ENCODE data around the gene SDK1. TPM values are rescaled to one million over a fixed set of nuclear protein-coding genes. Genes with fewer than 3 reads are reported as not detected.

The SDK1 gene
- total and polyA plus RNA-seq, 7 experiments from 2014 or later = 0.07 to 2.5 (median 0.54) TPM

DNA sequence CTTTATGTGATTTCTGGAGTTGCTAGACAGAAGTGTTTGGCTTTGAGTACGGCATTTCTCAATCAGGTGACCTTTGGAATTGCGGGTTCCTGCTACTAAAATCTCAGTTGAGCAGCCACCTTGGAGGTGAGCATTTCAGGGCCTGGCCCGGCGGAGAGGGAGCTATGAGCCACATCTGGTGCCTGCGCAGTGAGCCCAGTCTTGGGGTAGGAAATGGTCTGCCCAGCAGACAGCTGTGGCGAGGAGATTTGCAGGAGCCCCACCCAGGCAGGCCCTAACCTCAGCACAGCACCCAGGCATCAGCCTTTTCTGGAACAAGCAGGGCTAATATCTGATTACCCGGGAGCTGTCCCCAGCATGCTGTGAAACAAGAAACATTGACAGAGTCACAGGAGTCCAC is 833.2 kb downstream of the SDK1 start:
- no peaks in the 10 kb centered on the region for H3K4me1 Mint-ChIP-seq
- no peaks in the 10 kb centered on the region for H3K36me3 ChIP-seq (ENCODE audit: control insufficient read depth in 2 of 3, insufficient read depth in 3 of 3, low read length in 3 of 3)
- CTCF ChIA-PET = no interaction called here
- POLR2A ChIA-PET = no interaction called here
- no peaks in the 10 kb centered on the region for H3K36me3 Mint-ChIP-seq
- no peaks in the 10 kb centered on the region for H3K27me3 Mint-ChIP-seq
- no peak for ATAC-seq
- H3K9me3 ChIP-seq (ENCODE audit: control insufficient read depth in 2 of 3, low read length in 3 of 3) = no peaks in the 10 kb centered on the region
- no peak for DNase-seq
- H3K4me3 Mint-ChIP-seq = no peak overlapping the region
- H3K27me3 ChIP-seq (ENCODE audit: control insufficient read depth in 2 of 2, insufficient read depth in 2 of 2, low read length in 2 of 2) = no peaks in the 10 kb centered on the region
- H3K27ac ChIP-seq (ENCODE audit: low read depth, low read length) = no peak overlapping the region
- H3K27ac Mint-ChIP-seq = no peak overlapping the region
- intact Hi-C loops (cut with micrococcal nuclease) = no loop called here
- no peak overlapping the region for H3K4me3 ChIP-seq (ENCODE audit: low read length)
- no peaks in the 10 kb centered on the region for H3K9me3 Mint-ChIP-seq
- H3K4me1 ChIP-seq (ENCODE audit: control insufficient read depth in 2 of 2, insufficient read depth in 2 of 2, low read length in 2 of 2) = no peaks in the 10 kb centered on the region

DNA sequence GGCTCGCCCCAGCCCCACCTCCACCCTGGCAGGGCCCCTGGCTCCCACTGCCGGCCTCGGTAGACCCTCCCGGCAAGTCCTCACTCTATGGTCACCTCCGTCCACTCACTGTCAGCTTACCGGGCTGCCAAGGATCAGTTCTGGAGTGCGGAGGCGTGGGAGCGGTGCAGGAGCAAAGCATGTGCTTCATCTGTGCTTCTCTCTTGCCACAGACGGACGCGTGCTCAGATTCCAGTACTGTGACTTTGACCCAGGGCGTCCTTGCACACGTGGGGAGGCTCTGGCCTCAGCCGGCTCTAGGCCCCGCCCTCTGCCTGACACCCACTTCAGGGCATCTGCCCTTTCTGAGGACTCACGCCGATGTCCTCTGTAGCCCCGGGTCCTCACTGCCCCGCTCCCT is 833.6 kb downstream of the SDK1 start:
- intact Hi-C loops (cut with micrococcal nuclease) = no loop called here
- no peaks in the 10 kb centered on the region for H3K36me3 ChIP-seq (ENCODE audit: control insufficient read depth in 2 of 3, insufficient read depth in 3 of 3, low read length in 3 of 3)
- no peaks in the 10 kb centered on the region for H3K36me3 Mint-ChIP-seq
- no peaks in the 10 kb centered on the region for H3K4me1 Mint-ChIP-seq
- ChIA-PET CTCF (no interaction called here), POLR2A (no interaction called here)
- H3K9me3 Mint-ChIP-seq = no peaks in the 10 kb centered on the region
- no peak for DNase-seq
- H3K4me3 Mint-ChIP-seq = no peak overlapping the region
- H3K4me3 ChIP-seq (ENCODE audit: low read length) = no peak overlapping the region
- H3K27ac ChIP-seq (ENCODE audit: low read depth, low read length) = no peak overlapping the region
- ATAC-seq = no peak
- H3K9me3 ChIP-seq (ENCODE audit: control insufficient read depth in 2 of 3, low read length in 3 of 3) = no peaks in the 10 kb centered on the region
- H3K27me3 Mint-ChIP-seq = no peaks in the 10 kb centered on the region
- no peaks in the 10 kb centered on the region for H3K4me1 ChIP-seq (ENCODE audit: control insufficient read depth in 2 of 2, insufficient read depth in 2 of 2, low read length in 2 of 2)
- H3K27ac Mint-ChIP-seq = no peak overlapping the region
- H3K27me3 ChIP-seq (ENCODE audit: control insufficient read depth in 2 of 2, insufficient read depth in 2 of 2, low read length in 2 of 2) = no peaks in the 10 kb centered on the region

DNA sequence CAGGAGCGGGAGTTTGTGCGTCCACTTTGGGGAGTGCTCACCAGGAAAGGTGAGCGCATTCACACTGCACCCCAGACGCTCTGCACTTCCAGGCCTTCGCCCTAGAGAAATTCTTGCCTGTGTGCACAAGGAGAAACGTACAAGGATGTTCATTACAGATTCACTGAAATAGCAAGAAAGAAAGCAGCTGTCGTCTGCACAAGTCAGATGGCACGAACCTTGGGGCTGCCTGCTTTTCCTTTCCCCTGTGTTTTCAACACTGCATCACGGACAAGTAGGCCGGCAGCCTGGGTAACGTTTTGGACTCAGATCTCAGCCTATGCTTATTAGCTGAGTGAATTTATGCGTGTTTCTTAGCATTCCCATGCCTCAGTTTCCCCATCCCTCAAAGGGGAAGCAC is 834.2 kb downstream of the SDK1 start:
- no peak for DNase-seq
- peaks cover 0 to 4% (median 0%) of the 10 kb centered on the region in 7 donors for H3K4me1 Mint-ChIP-seq
- no peaks in the 10 kb centered on the region for H3K9me3 ChIP-seq (ENCODE audit: control insufficient read depth in 2 of 3, low read length in 3 of 3)
- POLR2A ChIA-PET = no interaction called here
- intact Hi-C loops (cut with micrococcal nuclease) = no loop called here
- H3K27me3 Mint-ChIP-seq = no peaks in the 10 kb centered on the region
- H3K4me3 ChIP-seq (ENCODE audit: low read length) = no peak overlapping the region
- CTCF ChIA-PET = no interaction called here
- no peaks in the 10 kb centered on the region for H3K27me3 ChIP-seq (ENCODE audit: control insufficient read depth in 2 of 2, insufficient read depth in 2 of 2, low read length in 2 of 2)
- no peaks in the 10 kb centered on the region for H3K4me1 ChIP-seq (ENCODE audit: control insufficient read depth in 2 of 2, insufficient read depth in 2 of 2, low read length in 2 of 2)
- no peak for ATAC-seq
- no peaks in the 10 kb centered on the region for H3K9me3 Mint-ChIP-seq
- no peaks in the 10 kb centered on the region for H3K36me3 Mint-ChIP-seq
- no peaks in the 10 kb centered on the region for H3K36me3 ChIP-seq (ENCODE audit: control insufficient read depth in 2 of 3, insufficient read depth in 3 of 3, low read length in 3 of 3)
- H3K27ac ChIP-seq (ENCODE audit: low read depth, low read length) = no peak overlapping the region
- no peak overlapping the region for H3K4me3 Mint-ChIP-seq
- no peak overlapping the region for H3K27ac Mint-ChIP-seq

DNA sequence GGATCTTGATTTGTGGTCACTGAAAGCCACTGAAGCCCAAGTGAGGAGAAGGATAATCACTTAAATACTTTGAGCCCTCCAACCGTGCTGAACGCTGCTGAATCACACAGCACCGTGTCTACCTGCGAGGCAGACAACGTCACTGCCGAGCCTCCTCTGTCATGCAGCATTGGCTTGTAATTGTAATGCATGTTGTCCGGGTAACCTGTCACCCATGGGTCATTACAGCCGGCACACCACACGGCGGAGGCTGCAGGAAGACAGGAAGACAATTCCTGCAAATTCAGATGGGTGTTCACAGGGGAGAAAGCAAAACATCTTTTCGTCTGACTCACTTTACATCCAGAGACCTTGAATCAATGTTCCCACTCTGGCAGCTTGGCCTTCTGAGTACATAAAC is 835.0 kb downstream of the SDK1 start:
- intact Hi-C loops (cut with micrococcal nuclease) = no loop called here
- CTCF ChIA-PET = no interaction called here
- H3K9me3 ChIP-seq (ENCODE audit: control insufficient read depth in 2 of 3, low read length in 3 of 3) = no peaks in the 10 kb centered on the region
- H3K27ac Mint-ChIP-seq = no peak overlapping the region
- no peaks in the 10 kb centered on the region for H3K36me3 ChIP-seq (ENCODE audit: control insufficient read depth in 2 of 3, insufficient read depth in 3 of 3, low read length in 3 of 3)
- H3K9me3 Mint-ChIP-seq = no peaks in the 10 kb centered on the region
- H3K27me3 Mint-ChIP-seq = no peaks in the 10 kb centered on the region
- DNase-seq (no peak), ATAC-seq (no peak)
- no peak overlapping the region for H3K4me3 ChIP-seq (ENCODE audit: low read length)
- no peaks in the 10 kb centered on the region for H3K4me1 ChIP-seq (ENCODE audit: control insufficient read depth in 2 of 2, insufficient read depth in 2 of 2, low read length in 2 of 2)
- H3K27me3 ChIP-seq (ENCODE audit: control insufficient read depth in 2 of 2, insufficient read depth in 2 of 2, low read length in 2 of 2) = no peaks in the 10 kb centered on the region
- no peak overlapping the region for H3K4me3 Mint-ChIP-seq
- H3K27ac ChIP-seq (ENCODE audit: low read depth, low read length) = no peak overlapping the region
- H3K36me3 Mint-ChIP-seq = no peaks in the 10 kb centered on the region
- POLR2A ChIA-PET = no interaction called here
- H3K4me1 Mint-ChIP-seq = peaks cover 0 to 6% (median 0%) of the 10 kb centered on the region in 7 donors

DNA sequence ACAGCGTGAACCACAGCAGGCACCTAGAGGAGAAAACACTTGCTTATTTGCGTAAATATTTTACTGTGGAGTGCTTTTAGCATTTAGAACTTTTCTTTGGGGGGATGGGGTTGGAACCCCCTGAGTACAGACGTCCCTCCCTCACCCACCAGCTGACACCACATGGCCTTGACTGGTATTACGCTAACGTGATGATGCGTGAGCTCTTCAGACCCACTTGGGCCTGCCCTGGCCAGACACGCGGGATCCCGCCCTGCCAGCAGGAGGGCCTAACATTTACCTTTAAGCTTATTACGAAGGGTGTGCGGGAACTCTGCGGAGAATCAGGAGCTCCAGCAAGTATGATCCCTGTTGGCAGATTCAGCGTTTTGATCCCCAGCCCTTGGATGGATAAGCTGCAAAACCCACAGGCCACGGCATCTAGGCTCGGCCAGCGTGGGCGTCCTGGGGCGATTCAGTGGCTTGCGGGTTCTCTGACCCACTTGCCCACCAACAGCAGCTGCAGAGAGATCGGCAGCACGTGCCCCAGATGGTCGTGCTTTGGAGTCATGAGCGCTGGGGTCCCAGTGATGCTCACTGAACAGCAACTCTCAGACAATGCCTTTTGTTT is 835.6 kb downstream of the SDK1 start:
- Mint-ChIP-seq H3K4me3 (no peak overlapping the region), H3K36me3 (no peaks in the 10 kb centered on the region), H3K27me3 (no peaks in the 10 kb centered on the region), H3K4me1 (peaks cover 0 to 6% (median 0%) of the 10 kb centered on the region in 7 donors), H3K27ac (no peak overlapping the region), H3K9me3 (no peaks in the 10 kb centered on the region)
- no peaks in the 10 kb centered on the region for H3K27me3 ChIP-seq (ENCODE audit: control insufficient read depth in 2 of 2, insufficient read depth in 2 of 2, low read length in 2 of 2)
- intact Hi-C loops (cut with micrococcal nuclease) = no loop called here
- DNase-seq = no peak
- no peaks in the 10 kb centered on the region for H3K36me3 ChIP-seq (ENCODE audit: control insufficient read depth in 2 of 3, insufficient read depth in 3 of 3, low read length in 3 of 3)
- no peak overlapping the region for H3K4me3 ChIP-seq (ENCODE audit: low read length)
- H3K4me1 ChIP-seq (ENCODE audit: control insufficient read depth in 2 of 2, insufficient read depth in 2 of 2, low read length in 2 of 2) = no peaks in the 10 kb centered on the region
- no peaks in the 10 kb centered on the region for H3K9me3 ChIP-seq (ENCODE audit: control insufficient read depth in 2 of 3, low read length in 3 of 3)
- CTCF ChIA-PET = no interaction called here
- POLR2A ChIA-PET = no interaction called here
- ATAC-seq = no peak
- H3K27ac ChIP-seq (ENCODE audit: low read depth, low read length) = no peak overlapping the region

DNA sequence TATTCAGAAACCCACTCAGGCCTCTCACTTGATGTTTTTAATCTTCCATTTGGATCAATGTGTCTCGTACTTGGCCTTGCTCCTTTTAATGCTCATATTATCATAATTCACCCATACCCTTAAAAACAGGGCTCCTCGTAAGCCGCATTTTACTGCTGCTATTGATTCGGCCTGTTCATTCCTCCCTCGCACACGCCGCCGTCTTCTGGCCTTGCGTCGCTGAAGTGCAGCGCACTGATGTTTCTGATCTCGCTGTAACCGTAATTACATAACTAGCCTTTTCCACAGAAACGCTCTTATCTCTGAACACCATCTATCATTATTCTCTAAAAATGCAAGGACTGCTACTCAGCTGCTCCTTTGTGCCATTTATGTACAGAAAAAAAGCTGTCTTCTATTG is 836.5 kb downstream of the SDK1 start:
- no peaks in the 10 kb centered on the region for H3K27me3 Mint-ChIP-seq
- ChIA-PET POLR2A (no interaction called here), CTCF (no interaction called here)
- Histone ChIP-seq H3K27ac (ENCODE audit: low read depth, low read length) (no peak overlapping the region), H3K4me3 (ENCODE audit: low read length) (no peak overlapping the region), H3K9me3 (ENCODE audit: control insufficient read depth in 2 of 3, low read length in 3 of 3) (no peaks in the 10 kb centered on the region), H3K36me3 (ENCODE audit: control insufficient read depth in 2 of 3, insufficient read depth in 3 of 3, low read length in 3 of 3) (no peaks in the 10 kb centered on the region), H3K4me1 (ENCODE audit: control insufficient read depth in 2 of 2, insufficient read depth in 2 of 2, low read length in 2 of 2) (no peaks in the 10 kb centered on the region), H3K27me3 (ENCODE audit: control insufficient read depth in 2 of 2, insufficient read depth in 2 of 2, low read length in 2 of 2) (no peaks in the 10 kb centered on the region)
- intact Hi-C loops (cut with micrococcal nuclease) = no loop called here
- no peak overlapping the region for H3K27ac Mint-ChIP-seq
- H3K36me3 Mint-ChIP-seq = no peaks in the 10 kb centered on the region
- no peak overlapping the region for H3K4me3 Mint-ChIP-seq
- H3K9me3 Mint-ChIP-seq = no peaks in the 10 kb centered on the region
- DNase-seq = no peak
- ATAC-seq = no peak
- peaks cover 0 to 6% (median 0%) of the 10 kb centered on the region in 7 donors for H3K4me1 Mint-ChIP-seq

DNA sequence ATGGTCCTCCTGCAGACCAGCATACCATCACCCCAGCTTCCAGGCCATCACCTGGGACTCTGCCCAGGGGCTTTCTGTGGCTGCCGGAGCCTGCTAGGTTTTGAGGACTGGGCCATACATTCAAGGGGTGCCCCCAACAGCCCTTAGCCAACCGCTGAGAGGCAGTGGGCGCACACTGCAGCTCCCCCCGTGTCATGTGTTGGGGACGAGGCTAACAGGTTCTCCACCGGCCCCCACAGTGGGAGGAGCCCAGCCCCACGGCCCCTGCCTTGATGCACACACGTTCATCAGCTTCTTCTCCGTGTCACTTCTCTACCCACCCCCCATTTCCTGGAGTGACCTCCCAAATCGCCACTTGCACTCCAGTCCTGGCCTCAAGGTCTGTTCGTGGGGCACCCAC is 837.8 kb downstream of the SDK1 start:
- POLR2A ChIA-PET = no interaction called here
- no peak overlapping the region for H3K27ac Mint-ChIP-seq

More for the DNA sequence above, 837.8 kb downstream of the SDK1 start:
- no peak overlapping the region for H3K27ac ChIP-seq (ENCODE audit: low read depth, low read length)
- peaks cover 0 to 4% (median 0%) of the 10 kb centered on the region in 5 donors for H3K27me3 Mint-ChIP-seq
- H3K27me3 ChIP-seq (ENCODE audit: control insufficient read depth in 2 of 2, insufficient read depth in 2 of 2, low read length in 2 of 2) = no peaks in the 10 kb centered on the region
- H3K4me1 ChIP-seq (ENCODE audit: control insufficient read depth in 2 of 2, insufficient read depth in 2 of 2, low read length in 2 of 2) = no peaks in the 10 kb centered on the region
- no peaks in the 10 kb centered on the region for H3K9me3 ChIP-seq (ENCODE audit: control insufficient read depth in 2 of 3, low read length in 3 of 3)
- ATAC-seq = no peak
- H3K4me1 Mint-ChIP-seq = peaks cover 0 to 6% (median 0%) of the 10 kb centered on the region in 7 donors
- no peak for DNase-seq
- H3K4me3 ChIP-seq (ENCODE audit: low read length) = no peak overlapping the region
- intact Hi-C loops (cut with micrococcal nuclease) = no loop called here
- no peaks in the 10 kb centered on the region for H3K36me3 ChIP-seq (ENCODE audit: control insufficient read depth in 2 of 3, insufficient read depth in 3 of 3, low read length in 3 of 3)
- no peaks in the 10 kb centered on the region for H3K9me3 Mint-ChIP-seq
- CTCF ChIA-PET = no interaction called here
- H3K36me3 Mint-ChIP-seq = no peaks in the 10 kb centered on the region
- H3K4me3 Mint-ChIP-seq = no peak overlapping the region

Data from naive thymus-derived CD4-positive, alpha-beta T cell (primary cell).